GM20000 (cell line): Measurements from ENCODE around the gene ALX3.

ENCODE experiments used
- DNase-seq: peaks from one replicate; pipeline ENCODE4 v3.0.0; 2012; ENCODE audit warnings: low spot score
- CTCF ChIP-seq: IDR thresholded peaks from 2 replicates; pipeline ENCODE4 v1.5.1; 2012; ENCODE audit warnings: mild to moderate bottlenecking, control low read depth; ENCODE audit errors: extremely low read depth, missing control alignments

The ALX3 gene

GRCh38 chr1:110089561-110090275, 19.2 kb upstream of the ALX3 start:
- DNase-seq: no peak
- TF ChIP-seq CTCF: no peak

- no peak for TF ChIP-seq CTCF
- DNase-seq: no peak
Observed at GRCh38 chr1:110088739-110089316, 18.4 kb upstream of the ALX3 start.

GRCh38 chr1:110087812-110088738, 17.6 kb upstream of the ALX3 start:
- DNase-seq: peak; percentile 84
- TF ChIP-seq CTCF: peak; percentile 70

- no peak for TF ChIP-seq CTCF
- DNase-seq: no peak
Observed at GRCh38 chr1:110086961-110087360, 16.5 kb upstream of the ALX3 start.

GRCh38 chr1:110085671-110086070, 15.2 kb upstream of the ALX3 start:
- DNase-seq: no peak
- no peak for TF ChIP-seq CTCF

GRCh38 chr1:110084227-110085078, 14.0 kb upstream of the ALX3 start:
- TF ChIP-seq CTCF: no peak
- DNase-seq: peak; percentile 76

- no peak for DNase-seq
Observed at GRCh38 chr1:110083866-110084226, 13.4 kb upstream of the ALX3 start.

More at GRCh38 chr1:110083866-110084226, 13.4 kb upstream of the ALX3 start:
- TF ChIP-seq CTCF: no peak
